HUDEP-2 (cell line): ENCODE measurements around the gene CCNB2.
"Not testable (repeated sequence)": the region's sequence is repeated elsewhere in the genome, so short reads cannot be mapped to it uniquely, and the experiment has no call there.

ENCODE experiments used
- DNase-seq, 76 experiments: peaks; one replicate each; lab custom pipeline; 2025; ENCODE audit not compliant: unreplicated experiment in 76 of 76; lab: John Stamatoyannopoulos, UW

CCNB2 gene

GRCh38 chr15:59104912-59105732 is at the start of gene CCNB2:
TSS of gene CCNB2 (plus strand) at chr15:59105146. CDS start at chr15:59105269, 123 bp downstream.
- peak in 74 of 76 experiments; percentile 40 to 94 (median 80) for DNase-seq

- no peak for DNase-seq
Observed at GRCh38 chr15:59059076-59059597, 45.8 kb upstream of the CCNB2 start.

GRCh38 chr15:59060348-59060747 is 44.6 kb upstream of the CCNB2 start:
- DNase-seq = no peak

GRCh38 chr15:59063042-59063441 is 41.9 kb upstream of the CCNB2 start:
- no peak for DNase-seq

GRCh38 chr15:59069430-59069829 is 35.5 kb upstream of the CCNB2 start:
- no peak for DNase-seq

GRCh38 chr15:59074607-59075006 is 30.3 kb upstream of the CCNB2 start:
- DNase-seq = no peak

GRCh38 chr15:59087731-59088130 is 17.2 kb upstream of the CCNB2 start:
- no peak for DNase-seq

GRCh38 chr15:59094077-59094476 is 10.9 kb upstream of the CCNB2 start:
- no peak for DNase-seq

GRCh38 chr15:59096429-59096828 is 8.5 kb upstream of the CCNB2 start:
- DNase-seq = no peak

GRCh38 chr15:59099162-59099685 is 5.7 kb upstream of the CCNB2 start:
- no peak for DNase-seq

- peak in 5 of 76 experiments; percentile 20 to 60 (median 46) for DNase-seq
Observed at GRCh38 chr15:59104602-59104911, 389 bp upstream of the CCNB2 start.

GRCh38 chr15:59105854-59106253 is 908 bp downstream of the CCNB2 start:
- DNase-seq = peak in 1 of 76 experiments; percentile 13

GRCh38 chr15:59111251-59111650 is 6.3 kb downstream of the CCNB2 start:
- DNase-seq = peak in 69 of 76 experiments; percentile 2 to 89 (median 41)

- no peak for DNase-seq
Observed at GRCh38 chr15:59115047-59115446, 10.1 kb downstream of the CCNB2 start.

GRCh38 chr15:59116141-59116540 is 11.2 kb downstream of the CCNB2 start:
- no peak for DNase-seq

- no peak for DNase-seq
Observed at GRCh38 chr15:59116771-59117170, 11.8 kb downstream of the CCNB2 start.

GRCh38 chr15:59119625-59120024 is 14.7 kb downstream of the CCNB2 start:
- no peak for DNase-seq

- no peak for DNase-seq
Observed at GRCh38 chr15:59120937-59121336, 16.0 kb downstream of the CCNB2 start.

- no peak for DNase-seq
Observed at GRCh38 chr15:59124261-59124660, 19.3 kb downstream of the CCNB2 start.

- DNase-seq = not testable (repeated sequence)
Observed at GRCh38 chr15:59125683-59126082, 20.7 kb downstream of the CCNB2 start.

- not testable (repeated sequence) for DNase-seq
Observed at GRCh38 chr15:59127255-59127654, 22.3 kb downstream of the CCNB2 start.

GRCh38 chr15:59131456-59131855 is 26.5 kb downstream of the CCNB2 start:
- no peak for DNase-seq
